ENCODE results near the gene IRAK2.

The IRAK2 gene

DNA sequence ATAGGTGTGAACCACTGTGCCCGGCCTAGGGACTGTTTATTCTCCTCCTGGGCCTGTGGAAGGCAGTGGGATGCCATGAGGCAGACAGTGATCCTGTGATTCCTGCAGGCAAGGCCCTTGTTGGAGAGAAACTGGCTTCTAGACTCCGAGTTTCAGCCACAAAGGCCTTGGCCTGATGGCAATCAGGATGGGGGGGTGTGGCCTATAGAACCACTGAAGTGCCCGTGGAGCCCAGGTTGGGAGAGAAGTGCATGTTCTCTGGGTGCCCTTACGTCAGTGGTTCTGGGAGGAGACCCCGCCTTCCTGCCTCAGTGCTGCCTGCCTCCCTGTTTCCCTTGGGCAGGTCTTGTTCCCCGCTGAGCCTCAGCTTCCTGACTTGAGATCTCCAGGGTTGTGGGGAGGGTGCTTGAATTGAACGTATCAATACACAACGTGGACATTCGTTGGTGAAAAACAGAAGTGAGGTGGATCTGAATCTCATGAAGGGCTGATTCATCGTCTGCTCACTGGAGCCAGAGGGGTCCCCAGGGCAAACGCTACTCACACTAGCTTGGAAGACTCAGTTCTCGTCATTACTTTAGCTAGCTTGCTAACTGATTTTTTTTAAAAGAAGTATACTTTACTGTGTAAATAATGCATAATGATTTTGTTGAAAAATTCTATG, 31.8 kb downstream of the IRAK2 start:
- TF ChIP-seq CTCF (conservative IDR thresholded peaks at IDR 0.05; ENCODE audit: low read depth, low read length): no peak
- DNase-seq (ENCODE audit: low read depth): peak; percentile 87
- no peak overlapping the region for H3K4me3 ChIP-seq (ENCODE audit: low read depth, low read length)

GRCh38 chr3:10198226-10198625, 33.5 kb downstream of the IRAK2 start:
- TF ChIP-seq CTCF (conservative IDR thresholded peaks at IDR 0.05; ENCODE audit: low read depth, low read length): no peak
- H3K4me3 ChIP-seq (ENCODE audit: low read depth, low read length): no peak overlapping the region
- DNase-seq (ENCODE audit: low read depth): no peak

DNA sequence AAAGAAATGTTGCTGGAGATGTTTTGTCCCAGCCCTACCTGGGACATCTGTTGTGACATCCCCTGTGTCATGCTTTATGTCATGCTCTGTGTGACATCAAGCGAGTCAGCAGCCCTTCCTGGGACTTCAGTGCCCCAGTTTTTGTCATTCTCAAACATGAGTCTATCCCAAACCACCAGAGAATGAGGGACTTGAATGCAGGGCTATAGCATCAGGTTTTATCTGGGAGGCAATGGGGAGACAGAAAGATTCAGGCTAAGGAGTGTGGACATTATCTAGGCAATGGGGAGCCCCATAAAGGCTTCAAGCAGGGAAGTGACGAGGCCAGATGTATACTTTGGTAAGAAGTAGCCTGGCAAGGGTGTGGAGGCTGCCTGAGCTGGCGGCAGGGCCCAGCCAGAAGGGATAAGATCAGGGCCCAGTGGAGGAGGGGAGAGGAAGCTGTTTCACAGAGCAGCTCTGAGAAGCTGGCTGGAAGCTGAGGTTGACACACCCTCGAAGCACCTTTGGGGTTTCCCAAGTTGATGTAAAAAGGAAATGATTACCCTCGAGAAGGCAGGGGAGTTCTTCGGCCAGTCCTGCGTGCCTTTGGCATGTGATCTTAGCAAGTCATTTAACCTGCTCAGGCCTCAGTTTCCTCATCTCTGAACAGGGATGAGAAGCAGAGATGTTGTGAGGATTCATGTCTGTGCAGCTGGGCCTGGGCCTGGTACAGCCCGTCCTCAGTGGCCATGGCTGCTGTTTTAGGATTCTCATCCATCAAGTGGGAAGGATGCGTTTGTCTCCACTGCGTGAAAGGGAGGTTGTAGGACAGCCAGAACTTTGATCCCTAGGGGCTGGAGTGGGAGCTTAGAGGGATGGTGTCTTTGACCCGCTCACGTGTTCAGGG, 34.3 kb downstream of the IRAK2 start:
- DNase-seq (ENCODE audit: low read depth): peak; percentile 79
- no peak overlapping the region for H3K4me3 ChIP-seq (ENCODE audit: low read depth, low read length)
- no peak for TF ChIP-seq CTCF (conservative IDR thresholded peaks at IDR 0.05; ENCODE audit: low read depth, low read length)

GRCh38 chr3:10204921-10205320, 40.2 kb downstream of the IRAK2 start:
- DNase-seq (ENCODE audit: low read depth): no peak
- no peak for TF ChIP-seq CTCF (conservative IDR thresholded peaks at IDR 0.05; ENCODE audit: low read depth, low read length)
- no peak overlapping the region for H3K4me3 ChIP-seq (ENCODE audit: low read depth, low read length)

GRCh38 chr3:10205451-10206165, 40.9 kb downstream of the IRAK2 start:
- H3K4me3 ChIP-seq (ENCODE audit: low read depth, low read length): no peak overlapping the region
- DNase-seq (ENCODE audit: low read depth): peak; percentile 66
- TF ChIP-seq CTCF (conservative IDR thresholded peaks at IDR 0.05; ENCODE audit: low read depth, low read length): peak; percentile 33

DNA sequence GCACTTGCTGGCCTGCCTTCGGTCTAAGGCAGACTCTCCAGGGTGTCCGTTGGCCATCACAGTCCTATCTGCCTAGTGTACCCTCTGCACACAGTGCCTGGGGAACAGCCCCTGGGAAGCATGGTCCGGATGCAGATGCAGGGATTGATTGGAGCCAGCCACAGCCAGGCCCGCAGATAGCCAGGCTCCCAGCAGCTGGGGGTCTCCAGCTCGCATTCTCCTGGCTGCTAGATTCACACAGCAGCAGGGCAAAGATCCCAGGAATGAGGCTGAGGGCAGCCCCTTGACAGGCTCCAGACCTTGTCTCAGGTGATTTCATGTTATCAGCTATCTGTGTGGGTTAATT, 41.4 kb downstream of the IRAK2 start:
- no peak for DNase-seq (ENCODE audit: low read depth)
- no peak for TF ChIP-seq CTCF (conservative IDR thresholded peaks at IDR 0.05; ENCODE audit: low read depth, low read length)
- H3K4me3 ChIP-seq (ENCODE audit: low read depth, low read length): no peak overlapping the region
